SK-N-MC (cell line): Measurements from ENCODE around the gene EME2.

Source experiments
- DNase-seq: peaks from one replicate; pipeline ENCODE4 v3.0.0-alpha.2; 2011; ENCODE audit warnings: low read depth, low spot score
- H3K27ac ChIP-seq: fragments of 200-600 bp; sonication (generic); 2 replicates; pipeline ENCODE4 v1.5.1; 2016; ENCODE audit warnings: mixed run types
- H3K36me3 ChIP-seq: fragments of 200-600 bp; sonication (generic); 2 replicates; pipeline ENCODE4 v1.6.1; 2017; ENCODE audit warnings: antibody characterized with exemption, low read length, mixed read lengths; ENCODE audit not compliant: insufficient read depth
- H3K4me3 ChIP-seq: fragments of 200-600 bp; sonication (generic); 2 replicates; pipeline ENCODE4 v1.5.1; 2016
- H3K9ac ChIP-seq: fragments of 200-600 bp; sonication (generic); 2 replicates; pipeline ENCODE4 v1.8.0; 2017; ENCODE audit warnings: mixed run types, mixed read lengths; ENCODE audit not compliant: insufficient read length
- H3K9me3 ChIP-seq: fragments of 200-600 bp; sonication (generic); 2 replicates; pipeline ENCODE4 v1.6.1; 2017; ENCODE audit warnings: low read depth, mild to moderate bottlenecking, antibody characterized with exemption, low read length, moderate library complexity, mixed read lengths
- EZH2 ChIP-seq: fragments of 200-600 bp; sonication (generic); IDR thresholded peaks from one replicate; pipeline ENCODE4 v1.6.1; 2017; ENCODE audit warnings: antibody characterized with exemption
- FOXP2 ChIP-seq: optimal IDR thresholded peaks from 2 replicates; pipeline ENCODE3; 2011; ENCODE audit warnings: mild to moderate bottlenecking, moderate library complexity; ENCODE audit not compliant: insufficient read depth; ENCODE audit errors: extremely low read length, control extremely low read depth
- POLR2AphosphoS5 ChIP-seq: IDR thresholded peaks from 2 replicates; pipeline ENCODE4 v1.6.1; 2012; ENCODE audit warnings: mild to moderate bottlenecking, low read depth, low read length, borderline replicate concordance

The EME2 gene

DNA sequence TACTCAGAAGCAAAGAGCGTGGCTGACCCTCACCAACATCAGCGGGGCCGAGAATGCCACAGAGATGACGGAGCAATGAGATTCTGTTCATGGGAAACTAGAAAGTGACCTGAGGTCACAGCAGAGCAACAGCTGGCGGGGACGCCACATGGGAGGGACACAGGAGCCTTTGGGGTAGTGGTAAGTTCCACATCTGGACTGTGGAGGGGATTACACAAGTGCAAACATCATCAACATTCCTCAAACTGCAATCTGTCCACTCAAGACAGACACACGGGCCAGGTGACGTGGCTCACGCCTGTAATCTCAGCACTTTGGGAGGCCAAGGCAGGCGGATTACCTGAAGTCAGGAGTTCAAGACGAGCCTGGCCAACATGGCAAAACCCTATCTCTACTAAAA is 42.9 kb downstream of the EME2 start:
- no peaks in the 10 kb centered on the region for H3K9me3 ChIP-seq
- no peaks in the 10 kb centered on the region for H3K36me3 ChIP-seq
- H3K27ac ChIP-seq: no peak overlapping the region
- H3K4me3 ChIP-seq: no peak overlapping the region
- H3K9ac ChIP-seq: no peak overlapping the region
- TF ChIP-seq EZH2 (no peak), FOXP2 (no peak), POLR2AphosphoS5 (no peak)
- DNase-seq: no peak

DNA sequence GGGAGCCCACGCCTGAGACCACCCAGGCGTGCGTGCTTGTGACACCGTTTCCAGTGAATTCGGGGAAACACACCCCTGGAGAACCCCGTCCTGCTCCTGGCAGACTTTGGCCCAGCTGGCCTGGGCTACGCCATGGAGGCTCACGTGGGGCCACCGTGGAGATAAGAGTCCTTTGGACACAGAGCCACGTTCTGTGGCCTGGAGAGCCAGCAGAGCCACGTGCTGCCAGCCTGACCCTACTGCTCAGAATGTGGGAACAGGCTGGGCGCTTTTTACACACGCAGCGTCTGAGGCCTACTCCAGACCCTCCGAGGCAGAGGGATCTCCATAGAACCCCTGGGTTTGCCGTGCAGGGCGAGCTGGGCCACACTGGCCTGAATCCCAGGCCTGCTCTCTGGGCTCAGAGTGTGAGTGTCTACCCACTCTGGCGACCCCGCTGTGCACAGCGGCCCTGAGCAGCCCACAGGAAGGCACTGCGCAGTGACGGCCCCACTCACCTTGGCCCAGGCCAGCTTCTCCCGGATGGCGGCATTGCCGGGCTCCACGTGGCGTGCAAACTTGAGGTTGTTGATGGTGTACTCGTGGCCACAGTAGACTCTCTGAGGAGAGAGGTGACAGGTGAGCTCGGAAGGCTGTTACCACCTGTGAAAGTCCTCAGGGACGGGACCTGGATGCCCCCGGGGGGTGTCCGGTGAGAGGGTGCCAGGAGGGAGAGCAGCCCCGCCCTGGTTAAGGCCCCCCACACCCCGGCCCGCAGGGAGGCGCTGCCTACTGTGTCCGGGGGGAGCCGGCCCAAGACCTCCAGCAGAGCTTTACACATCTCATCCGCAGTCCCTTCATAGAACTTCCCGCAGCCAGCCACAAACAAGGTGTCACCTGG is 44.0 kb downstream of the EME2 start:
- H3K9me3 ChIP-seq: no peaks in the 10 kb centered on the region
- no peak overlapping the region for H3K9ac ChIP-seq
- H3K36me3 ChIP-seq: no peaks in the 10 kb centered on the region
- TF ChIP-seq EZH2 (no peak), POLR2AphosphoS5 (no peak), FOXP2 (no peak)
- H3K4me3 ChIP-seq: no peak overlapping the region
- DNase-seq: no peak
- no peak overlapping the region for H3K27ac ChIP-seq

DNA sequence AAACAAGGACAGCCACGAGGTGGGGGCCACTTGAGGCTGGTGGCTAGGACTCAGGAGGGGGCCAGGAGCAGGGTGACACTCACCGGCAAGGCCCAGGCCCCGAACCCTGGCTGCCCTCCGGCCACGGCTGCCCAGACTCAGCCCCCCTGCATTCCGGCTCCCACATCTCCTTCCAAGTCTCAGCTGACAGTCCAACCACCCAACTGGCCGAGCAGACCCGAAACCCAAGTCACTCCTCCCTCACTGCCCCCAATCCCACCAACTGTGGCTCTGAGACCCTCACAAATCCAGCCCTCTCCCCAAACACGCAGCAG is 44.6 kb downstream of the EME2 start:
- Histone ChIP-seq H3K27ac (no peak overlapping the region), H3K9ac (no peak overlapping the region), H3K4me3 (no peak overlapping the region), H3K36me3 (no peaks in the 10 kb centered on the region), H3K9me3 (no peaks in the 10 kb centered on the region)
- no peak for DNase-seq
- TF ChIP-seq FOXP2 (no peak), POLR2AphosphoS5 (no peak), EZH2 (no peak)

DNA sequence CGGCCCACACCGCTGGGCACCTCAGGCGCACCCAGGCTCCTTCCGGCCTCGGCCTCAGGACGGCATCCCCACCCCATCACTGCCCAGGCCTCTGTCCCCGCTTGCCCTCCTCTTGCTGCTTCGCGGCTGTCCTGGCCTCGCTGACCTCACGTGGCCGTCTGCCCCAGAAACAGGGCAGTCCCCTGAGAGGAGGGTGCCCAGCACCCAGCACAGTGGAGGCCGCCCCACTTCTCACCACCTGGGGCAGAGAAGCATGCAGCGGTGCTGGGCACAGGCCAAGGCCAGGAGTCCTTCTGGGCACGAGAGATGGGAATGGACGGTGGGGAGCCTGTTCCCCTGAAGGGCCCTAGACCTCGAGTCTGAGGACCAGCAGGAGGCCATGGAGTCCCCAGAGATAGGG is 45.1 kb downstream of the EME2 start:
- Histone ChIP-seq H3K4me3 (no peak overlapping the region), H3K36me3 (no peaks in the 10 kb centered on the region), H3K9ac (no peak overlapping the region), H3K9me3 (no peaks in the 10 kb centered on the region), H3K27ac (no peak overlapping the region)
- TF ChIP-seq FOXP2 (no peak), EZH2 (no peak), POLR2AphosphoS5 (no peak)
- no peak for DNase-seq

DNA sequence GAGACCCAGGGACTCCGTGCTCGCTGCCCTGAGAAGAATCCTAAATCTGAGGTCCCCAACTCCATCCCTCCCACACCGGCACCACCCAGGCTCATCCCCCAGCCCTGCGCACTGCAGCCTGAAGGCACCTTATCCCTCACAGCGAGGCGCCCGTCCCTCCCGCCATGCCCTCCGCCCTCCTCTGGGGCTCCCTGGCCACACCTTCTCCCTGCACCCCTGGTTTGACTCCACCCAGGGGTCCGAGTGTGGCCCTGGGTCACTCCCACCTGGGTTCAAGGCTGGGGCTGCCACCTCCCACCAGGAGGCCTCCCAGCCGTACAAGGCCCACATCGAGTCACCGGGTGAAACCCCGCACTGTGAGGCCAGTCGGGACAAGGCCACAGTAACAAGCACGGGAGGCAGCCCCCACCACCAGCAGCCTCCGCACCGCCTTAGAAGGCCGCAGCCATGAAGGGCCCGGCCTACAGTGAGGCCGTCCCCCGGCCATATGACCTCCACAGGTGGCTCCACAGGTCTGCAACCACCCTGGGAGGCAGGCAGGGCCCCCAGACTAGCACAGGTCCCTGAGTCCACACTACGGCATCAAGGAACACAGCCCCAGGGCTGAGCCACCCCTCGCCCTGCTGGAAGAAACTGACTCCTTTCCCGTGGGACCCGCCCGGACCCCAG is 45.7 kb downstream of the EME2 start:
- TF ChIP-seq POLR2AphosphoS5 (no peak), FOXP2 (no peak), EZH2 (no peak)
- H3K9me3 ChIP-seq: no peaks in the 10 kb centered on the region
- H3K36me3 ChIP-seq: no peaks in the 10 kb centered on the region

DNA sequence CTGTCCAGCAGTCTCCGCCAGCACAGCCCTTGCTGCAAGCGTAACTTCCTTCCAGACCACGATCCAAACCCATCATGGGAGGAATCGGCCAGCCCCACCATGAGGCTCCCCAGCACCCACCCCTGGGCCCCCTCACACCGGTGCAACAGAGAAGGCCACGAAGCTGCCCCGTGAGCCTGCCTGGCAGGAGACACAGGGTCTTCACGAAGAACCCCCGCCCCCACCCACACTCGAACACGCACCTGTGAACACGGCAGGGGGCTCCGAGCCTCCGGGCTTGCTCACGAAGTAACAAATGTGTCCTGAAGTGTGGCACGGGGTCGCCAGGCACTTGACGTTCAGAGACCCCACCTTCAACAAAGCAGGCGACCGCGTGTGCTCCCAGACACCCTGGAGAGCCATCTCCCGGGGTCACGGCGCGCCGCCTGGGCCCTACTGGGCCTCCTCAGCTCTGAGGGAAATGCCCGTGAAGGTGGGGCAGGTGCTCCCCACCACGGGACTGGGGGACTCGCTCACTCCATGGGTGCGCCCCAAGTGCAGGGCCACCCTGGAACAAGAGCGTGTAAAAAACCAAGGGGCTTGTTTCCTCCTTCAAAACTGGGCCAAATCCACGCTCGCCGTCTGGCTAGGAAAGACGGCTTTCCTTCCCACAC is 46.4 kb downstream of the EME2 start:
- H3K36me3 ChIP-seq: no peaks in the 10 kb centered on the region
- no peaks in the 10 kb centered on the region for H3K9me3 ChIP-seq
- no peak overlapping the region for H3K9ac ChIP-seq
- no peak overlapping the region for H3K4me3 ChIP-seq
- TF ChIP-seq EZH2 (no peak), FOXP2 (no peak), POLR2AphosphoS5 (no peak)
- H3K27ac ChIP-seq: no peak overlapping the region
- no peak for DNase-seq

More for the DNA sequence above, 45.7 kb downstream of the EME2 start:
- Histone ChIP-seq H3K27ac (no peak overlapping the region), H3K4me3 (no peak overlapping the region), H3K9ac (no peak overlapping the region)
- DNase-seq: no peak

DNA sequence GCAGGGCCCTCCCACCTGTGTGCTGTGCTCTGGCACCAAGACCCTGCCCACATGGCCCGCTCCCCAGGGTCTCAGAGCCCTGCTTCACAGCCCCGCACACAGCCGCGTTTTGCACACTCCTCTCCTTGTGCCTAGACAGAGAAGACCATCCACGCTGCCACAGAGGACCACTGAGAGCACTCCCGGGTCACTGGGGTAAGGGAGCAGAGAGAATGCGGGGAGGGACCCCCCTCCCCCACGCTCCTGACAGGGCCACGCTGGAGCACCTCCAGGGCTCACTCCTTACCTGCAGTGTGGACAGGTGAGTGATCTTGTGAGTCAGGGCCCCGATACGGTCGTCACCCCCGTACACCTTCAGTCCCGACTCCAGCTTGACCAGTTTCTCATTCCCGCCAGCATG is 47.0 kb downstream of the EME2 start:
- H3K4me3 ChIP-seq: no peak overlapping the region
- no peak overlapping the region for H3K9ac ChIP-seq
- DNase-seq: no peak
- no peak for TF ChIP-seq FOXP2
- no peak for TF ChIP-seq EZH2
- no peak overlapping the region for H3K27ac ChIP-seq
- no peaks in the 10 kb centered on the region for H3K36me3 ChIP-seq
- no peaks in the 10 kb centered on the region for H3K9me3 ChIP-seq

DNA sequence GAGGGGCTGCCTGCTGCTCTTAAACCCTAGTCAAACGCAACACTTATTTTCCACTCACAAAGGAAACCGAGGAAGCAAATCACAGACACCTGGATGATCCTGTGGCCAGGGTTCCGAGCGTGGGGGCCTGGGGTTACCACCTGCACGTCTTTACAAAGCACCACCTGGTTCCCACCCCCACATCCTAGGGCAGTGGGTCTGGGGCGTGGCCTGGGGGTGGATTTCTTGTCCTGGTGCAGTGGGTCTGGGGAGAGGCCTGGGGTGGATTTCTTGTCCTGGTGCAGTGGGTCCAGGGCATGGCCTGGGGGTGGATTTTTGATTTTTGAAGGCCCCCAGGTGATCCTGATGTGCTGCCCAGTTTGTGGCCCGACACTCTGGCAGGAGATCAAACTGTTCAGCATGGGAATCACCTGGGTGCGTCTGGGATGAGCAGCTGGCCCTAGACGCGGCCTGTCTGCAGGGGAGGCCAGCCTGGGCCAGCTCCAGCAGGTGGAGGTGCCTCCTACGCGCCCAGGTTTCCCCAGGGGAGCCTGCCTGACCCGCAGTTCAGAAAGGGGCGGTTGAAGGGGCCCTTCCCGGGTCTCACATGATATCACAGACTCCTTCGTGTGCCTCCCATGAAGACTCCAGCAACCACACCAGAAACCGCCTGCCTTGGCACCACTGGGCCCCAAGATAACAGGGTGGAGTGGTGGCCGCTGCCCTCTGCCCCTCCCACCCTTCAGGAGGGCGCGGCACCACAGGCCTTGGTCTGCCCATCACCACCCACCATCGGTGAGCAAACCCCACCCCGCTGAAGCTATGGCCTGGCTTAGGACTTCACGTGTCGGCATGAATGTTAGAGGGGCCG is 47.7 kb downstream of the EME2 start:
- TF ChIP-seq EZH2 (no peak), POLR2AphosphoS5 (no peak), FOXP2 (no peak)
- no peaks in the 10 kb centered on the region for H3K9me3 ChIP-seq

More for the DNA sequence above, 47.7 kb downstream of the EME2 start:
- H3K9ac ChIP-seq: no peak overlapping the region
- no peak overlapping the region for H3K4me3 ChIP-seq
- no peak for DNase-seq
- no peaks in the 10 kb centered on the region for H3K36me3 ChIP-seq
- H3K27ac ChIP-seq: no peak overlapping the region
